Breast epithelium (tissue), 4 donors: Measurements from ENCODE around the gene HGS. TPM values are rescaled to one million over a fixed set of nuclear protein-coding genes. Genes with fewer than 3 reads are reported as not detected.

Experiments used
- DNase-seq, 2 donors: peaks; one replicate each; pipeline ENCODE4 v3.0.0-alpha.2; 2019; ENCODE audit warnings: low spot score in 2 of 2
- H3K27ac ChIP-seq, 2 donors: fragments of 200-600 bp; sonication (generic) in 1 of 2; one replicate each; pipeline ENCODE4 v1.5.1; 2016 to 2019; ENCODE audit warnings: mild to moderate bottlenecking in 1 of 2
- H3K27me3 ChIP-seq, 2 donors: fragments of 200-600 bp; sonication (generic) in 1 of 2; one replicate each; pipeline versions ENCODE4 v1.5.1 to v1.6.0; 2017 to 2019; ENCODE audit warnings: control low read depth in 1 of 2, mild to moderate bottlenecking in 1 of 2
- H3K36me3 ChIP-seq: fragments of 200-600 bp; one replicate; pipeline ENCODE4 v1.5.1; 2019
- H3K4me1 ChIP-seq, 2 donors: fragments of 200-600 bp; sonication (generic); one replicate each; pipeline ENCODE4 v1.5.1; 2016 to 2019; ENCODE audit warnings: control low read depth in 1 of 2
- H3K4me3 ChIP-seq, 3 donors: fragments of 200-600 bp; sonication (generic); 1 replicate in 2 of 3; 2 replicates in 1 of 3; pipeline ENCODE4 v1.5.1; 2016 to 2019; ENCODE audit warnings: mild to moderate bottlenecking in 3 of 3, moderate library complexity in 2 of 3
- H3K9me3 ChIP-seq, 2 donors: fragments of 200-600 bp; sonication (generic) in 1 of 2; one replicate each; pipeline ENCODE4 v1.5.1; 2016 to 2019; ENCODE audit warnings: control low read depth in 1 of 2
- CTCF ChIP-seq, 3 donors: fragments of 450-650 bp; IDR thresholded peaks; one replicate each; pipeline ENCODE4 v1.5.1; 2016 to 2017; ENCODE audit warnings: antibody characterized with exemption in 3 of 3, mild to moderate bottlenecking in 3 of 3, moderate library complexity in 3 of 3
- POLR2A ChIP-seq: fragments of 450-650 bp; IDR thresholded peaks from one replicate; pipeline ENCODE4 v1.6.1; 2016; ENCODE audit warnings: antibody characterized with exemption, mild to moderate bottlenecking, moderate library complexity
- POLR2AphosphoS5 ChIP-seq, 3 donors: sonication (generic); formaldehyde crosslinking; IDR thresholded peaks; one replicate each; pipeline ENCODE4 v1.6.1; 2017; ENCODE audit warnings: antibody characterized with exemption in 3 of 3
- intact Hi-C: fragments of 100-400 bp; cut with DNase I; formaldehyde crosslinking; loops from one replicate; pipeline ENCODE4 v1.15.1; 2023; ENCODE audit warnings: low total_unique reads
- total RNA-seq, 3 donors: library from RNA; depleted of rRNA; stranded (reverse); fragments of >200 nt; gene quantifications; one replicate each; pipeline ENCODE4 v1.1.0, GENCODE V29; 2016

The HGS gene
- total RNA-seq, 3 donors from 2014 or later: 61.0 to 75.0 (median 64.6) TPM

GRCh38 chr17:81651692-81652091 lies 32.1 kb upstream of the HGS start:
- intact Hi-C loops: no loop called here
- H3K36me3 ChIP-seq: no peaks in the 10 kb centered on the region
- peaks cover 0 to 6% of the 10 kb centered on the region in 2 donors for H3K9me3 ChIP-seq
- no peaks in the 10 kb centered on the region for H3K4me1 ChIP-seq
- no peak for DNase-seq
- no peak overlapping the region for H3K4me3 ChIP-seq
- H3K27ac ChIP-seq: no peak overlapping the region
- peaks cover 3 to 58% of the 10 kb centered on the region in 2 donors for H3K27me3 ChIP-seq
- TF ChIP-seq POLR2AphosphoS5 (IDR thresholded peaks at IDR 0.05) (no peak), CTCF (IDR thresholded peaks at IDR 0.05) (no peak), POLR2A (no peak)

- TF ChIP-seq POLR2AphosphoS5 (IDR thresholded peaks at IDR 0.05) (no peak), POLR2A (no peak), CTCF (IDR thresholded peaks at IDR 0.05) (no peak)
- no peak overlapping the region for H3K27ac ChIP-seq
- no peaks in the 10 kb centered on the region for H3K36me3 ChIP-seq
- H3K27me3 ChIP-seq: peaks cover 3 to 51% of the 10 kb centered on the region in 2 donors
- intact Hi-C loops: no loop called here
- DNase-seq: no peak
- H3K4me1 ChIP-seq: no peaks in the 10 kb centered on the region
- no peak overlapping the region for H3K4me3 ChIP-seq
- peaks cover 0 to 6% of the 10 kb centered on the region in 2 donors for H3K9me3 ChIP-seq
Measured at GRCh38 chr17:81652906-81653771, 30.7 kb upstream of the HGS start.

- no peak for DNase-seq
- Histone ChIP-seq H3K4me1 (no peaks in the 10 kb centered on the region), H3K27ac (no peak overlapping the region), H3K36me3 (no peaks in the 10 kb centered on the region), H3K27me3 (peaks cover 0 to 30% of the 10 kb centered on the region in 2 donors), H3K9me3 (no peaks in the 10 kb centered on the region), H3K4me3 (no peak overlapping the region)
- TF ChIP-seq CTCF (IDR thresholded peaks at IDR 0.05) (no peak), POLR2AphosphoS5 (IDR thresholded peaks at IDR 0.05) (no peak), POLR2A (no peak)
- intact Hi-C loops: no loop called here
Measured at GRCh38 chr17:81655378-81656117, 28.3 kb upstream of the HGS start.

GRCh38 chr17:81656118-81656743 lies 27.6 kb upstream of the HGS start, which contains the start of gene PDE6G:
Gene PDE6G, minus strand, starts transcription at chr17:81656542. Its CDS starts 3,237 bp downstream, at chr17:81653305.
- intact Hi-C loops: no loop called here
- Histone ChIP-seq H3K27me3 (peaks cover 0 to 23% of the 10 kb centered on the region in 2 donors), H3K27ac (no peak within 1 kb of the TSS), H3K4me1 (no peaks in the 10 kb centered on the region), H3K4me3 (no peak within 1 kb of the TSS), H3K36me3 (no peaks in the 10 kb centered on the region), H3K9me3 (no peaks in the 10 kb centered on the region)
- DNase-seq: no peak
- no peak for TF ChIP-seq POLR2A
- TF ChIP-seq POLR2AphosphoS5 (IDR thresholded peaks at IDR 0.05): no peak
- no peak for TF ChIP-seq CTCF (IDR thresholded peaks at IDR 0.05)
